G401.6 (cell line): Measurements from ENCODE around the gene FIG4.
A peak's percentile ranks its signal among the peaks of the same experiment; 100 is the strongest.
"Not testable (repeated sequence)": the region's sequence is repeated elsewhere in the genome, so short reads cannot be mapped to it uniquely, and the experiment has no call there.

Experiments used
- FAIRE-seq: peaks from 2 replicates; lab custom pipeline; 2012; peaks lifted over from hg19 to GRCh38; lab: Jason Lieb, UNC

Gene FIG4

DNA sequence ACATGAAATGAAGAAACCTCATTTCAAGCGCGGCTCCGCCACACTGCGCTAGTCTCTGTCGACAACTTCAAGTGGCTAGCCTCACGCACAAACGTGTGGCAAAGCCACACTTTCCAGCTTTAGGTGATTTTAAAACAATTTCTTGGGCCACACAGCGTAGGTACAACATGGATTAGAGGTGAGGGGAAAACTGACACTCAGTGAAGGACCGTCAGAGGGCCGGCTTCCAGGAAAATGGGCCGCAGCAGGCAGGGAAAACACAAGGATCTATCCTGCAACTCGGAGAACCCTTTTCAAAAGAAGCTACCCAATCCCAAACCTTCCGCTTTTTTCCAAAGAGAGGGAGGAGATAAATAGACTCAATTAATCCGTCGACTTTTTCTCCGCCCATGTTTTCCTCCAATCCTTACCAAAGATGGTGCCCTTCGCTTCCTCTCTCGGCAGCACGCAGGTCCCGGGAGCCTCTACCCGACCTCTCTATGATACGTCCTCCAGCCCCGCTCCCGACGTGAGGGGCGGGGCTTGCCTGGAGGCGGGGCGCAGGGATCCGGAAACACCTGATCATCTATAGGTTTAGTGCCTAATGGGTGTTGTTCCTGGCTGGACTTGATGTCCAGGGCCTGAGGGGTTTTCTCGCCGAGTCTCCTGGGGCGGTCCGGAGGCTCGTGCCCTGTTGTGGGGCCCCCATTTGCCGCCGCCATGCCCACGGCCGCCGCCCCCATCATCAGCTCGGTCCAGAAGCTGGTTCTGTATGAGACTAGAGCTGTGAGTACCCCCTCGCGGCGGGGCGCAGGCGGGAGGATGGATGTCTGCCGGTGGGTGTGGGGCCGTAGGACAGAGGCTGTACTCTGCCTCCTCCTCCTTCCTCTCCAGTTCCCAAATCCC, at the start of gene FIG4, which contains the start of gene AK9:
Gene FIG4 (plus strand): TSS at position 560 of the 885 bp plus-strand sequence. CDS start 140 bp downstream, at position 700.
Gene AK9 (minus strand): TSS at position 466 of the 885 bp plus-strand sequence. CDS start 15,457 bp downstream, outside the sequence.
- peak; percentile 98 for FAIRE-seq

DNA sequence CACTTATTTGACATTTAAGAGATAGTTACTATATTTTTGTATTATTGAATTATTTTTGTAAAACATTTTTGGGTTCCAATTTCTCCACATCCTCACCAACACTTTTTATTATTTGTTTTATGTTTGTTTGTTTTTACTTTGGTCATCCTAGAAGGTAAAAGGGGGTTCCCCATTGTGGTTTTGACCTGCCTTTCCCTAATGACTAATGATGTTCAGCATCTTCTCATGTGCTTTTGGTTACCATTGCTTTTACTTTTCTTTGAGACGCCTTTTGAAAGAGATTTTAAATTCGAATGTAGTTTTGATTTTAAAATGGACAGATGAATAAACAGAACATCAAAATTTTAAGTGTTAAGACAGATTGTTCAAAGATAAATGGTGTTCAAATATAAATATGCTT, 47.0 kb upstream of the FIG4 start:
- FAIRE-seq = no peak

GRCh38 chr6:109653264-109653663, 37.8 kb upstream of the FIG4 start:
- FAIRE-seq = no peak

DNA sequence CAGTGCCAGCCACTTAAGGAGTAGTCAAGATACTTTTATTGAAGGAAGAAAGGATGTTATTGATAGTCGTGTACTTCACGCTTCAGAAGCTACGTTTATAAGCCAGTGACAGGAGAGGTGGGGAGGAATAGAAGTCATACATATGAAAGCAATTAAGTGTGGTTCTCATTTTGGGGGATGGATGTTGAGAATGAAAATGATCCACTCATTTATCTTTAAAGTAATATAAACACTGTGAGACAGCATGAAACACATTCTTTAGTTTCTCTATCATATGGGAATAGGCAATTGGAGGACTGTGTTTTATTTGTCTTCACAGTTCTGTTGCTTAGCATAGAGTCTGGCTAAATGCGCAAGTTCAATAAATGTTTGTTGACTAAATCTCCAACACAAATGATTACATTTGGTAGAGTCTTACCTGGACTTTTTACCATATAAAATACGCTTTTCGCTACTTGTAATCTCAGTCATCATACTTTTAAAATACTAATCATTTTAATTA, 35.3 kb upstream of the FIG4 start:
- FAIRE-seq = no peak

- no peak for FAIRE-seq
Observed at GRCh38 chr6:109660526-109661320, 30.4 kb upstream of the FIG4 start.

DNA sequence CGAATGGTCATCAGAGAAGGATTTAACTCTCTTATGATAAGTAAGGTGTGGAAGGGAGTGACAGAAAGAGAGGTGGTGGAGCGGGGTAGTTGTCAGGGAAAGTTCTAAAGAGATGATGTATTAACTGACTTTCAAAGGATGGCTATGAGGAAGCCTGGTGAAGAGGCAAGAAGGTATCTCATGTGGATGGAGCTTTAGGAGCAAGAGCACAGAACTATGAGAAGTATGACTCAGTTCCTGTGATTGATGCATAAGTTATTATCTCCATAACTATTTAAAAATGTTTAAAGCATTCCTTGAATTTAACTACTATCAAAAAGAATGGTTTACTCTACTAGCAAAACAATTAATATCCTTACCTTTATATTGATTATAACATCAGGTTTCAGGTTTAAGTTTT, 28.9 kb upstream of the FIG4 start:
- no peak for FAIRE-seq

- no peak for FAIRE-seq
Observed at GRCh38 chr6:109669811-109670210, 21.3 kb upstream of the FIG4 start.

GRCh38 chr6:109671733-109672132, 19.4 kb upstream of the FIG4 start:
- FAIRE-seq = no peak

DNA sequence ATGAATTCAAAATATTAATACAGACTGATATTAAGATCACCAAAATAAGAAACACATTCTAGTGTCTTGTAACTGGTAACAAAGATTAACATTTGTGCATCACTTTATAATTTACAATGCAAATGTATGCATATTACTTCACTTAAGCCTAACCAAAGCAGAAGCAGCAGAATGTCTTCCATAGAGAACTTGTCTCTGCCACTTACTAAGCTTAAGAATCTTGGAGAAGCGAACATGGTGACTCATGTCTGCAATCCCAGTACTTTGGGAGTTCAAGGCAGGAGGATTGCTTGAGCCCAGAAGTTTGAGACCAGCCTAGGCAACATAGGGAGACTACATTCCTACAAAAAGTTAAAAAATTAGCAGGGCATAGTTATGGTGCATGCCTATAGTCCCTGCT, 18.9 kb upstream of the FIG4 start:
- FAIRE-seq = no peak

- no peak for FAIRE-seq
Observed at GRCh38 chr6:109672839-109673238, 18.3 kb upstream of the FIG4 start.

DNA sequence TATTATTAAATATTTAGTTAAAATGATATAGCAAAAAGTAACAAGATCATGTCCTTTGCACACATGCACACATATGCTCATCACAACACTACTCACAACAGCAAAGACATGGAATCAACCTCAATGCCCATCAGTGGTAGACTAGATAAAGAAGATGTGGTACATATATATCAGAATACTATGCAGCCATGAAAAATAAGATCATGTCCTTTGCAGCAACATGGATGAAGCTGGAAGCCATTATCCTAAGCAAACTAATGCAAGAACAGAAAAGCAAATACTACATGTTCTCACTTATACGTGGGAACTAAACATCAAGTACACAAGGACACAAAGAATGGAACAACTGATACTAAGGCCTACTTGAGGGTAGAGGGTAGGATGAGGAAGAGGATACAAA, 14.4 kb upstream of the FIG4 start:
- no peak for FAIRE-seq

DNA sequence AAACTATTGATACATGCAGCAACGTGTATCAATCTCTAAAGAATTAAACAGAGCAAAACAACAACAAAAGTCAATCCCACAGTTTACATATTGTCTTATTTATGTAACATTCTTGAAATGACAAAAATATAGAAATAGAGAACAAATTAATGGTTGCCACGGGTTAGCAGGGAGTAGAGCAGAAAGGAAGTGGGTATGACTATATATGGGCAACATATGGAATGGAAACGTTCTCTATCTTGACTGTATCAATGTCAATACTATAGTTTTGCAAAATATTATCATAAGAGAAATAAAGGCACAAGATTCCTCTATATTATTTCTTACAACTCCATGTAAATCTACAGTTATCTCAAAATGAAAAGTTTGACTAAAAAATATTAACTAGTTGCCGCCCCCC, 12.9 kb upstream of the FIG4 start:
- FAIRE-seq = no peak

- FAIRE-seq = not testable (repeated sequence)
Observed at GRCh38 chr6:109678661-109679505, 12.2 kb upstream of the FIG4 start.

GRCh38 chr6:109686566-109687265, 4.4 kb upstream of the FIG4 start:
- no peak for FAIRE-seq

GRCh38 chr6:109687271-109687761, 3.8 kb upstream of the FIG4 start:
- no peak for FAIRE-seq

DNA sequence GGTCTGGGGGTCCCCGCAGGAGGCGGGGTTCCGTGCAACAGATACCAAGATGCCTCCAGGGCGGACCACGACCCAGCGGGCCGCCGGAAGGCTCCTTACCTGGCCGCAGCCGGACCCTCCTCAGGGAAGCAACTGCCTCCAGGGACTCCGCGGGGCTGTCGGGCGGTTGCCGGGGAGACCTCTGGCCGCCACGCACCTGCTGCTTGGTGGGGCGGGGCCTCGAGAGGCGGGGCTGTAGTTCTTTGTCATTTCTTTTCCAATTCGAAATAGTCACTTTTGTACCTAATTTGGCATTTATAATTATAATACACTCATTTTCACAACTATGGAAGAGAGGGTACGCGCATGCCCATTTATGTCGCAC, 741 bp upstream of the FIG4 start:
- no peak for FAIRE-seq

DNA sequence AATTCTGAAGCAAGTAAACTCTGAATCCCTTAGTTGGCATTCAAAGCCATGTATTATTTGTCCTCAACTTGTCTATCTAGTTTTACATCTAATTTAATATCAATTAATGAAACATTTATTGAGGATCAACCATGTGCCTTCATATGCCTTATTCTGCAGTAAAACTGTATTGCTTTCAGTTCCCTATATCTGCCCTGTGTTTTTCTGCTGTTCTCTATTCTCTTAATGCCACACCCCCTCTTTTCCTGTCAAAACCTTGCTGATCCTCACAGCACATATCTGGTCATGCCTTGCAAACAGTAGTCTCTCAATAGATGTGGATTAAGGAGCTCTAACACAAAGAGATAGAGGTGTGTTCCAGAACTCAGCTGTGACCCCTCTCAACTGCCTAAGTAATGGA, 2.0 kb downstream of the FIG4 start:
- no peak for FAIRE-seq

- no peak for FAIRE-seq
Observed at GRCh38 chr6:109695468-109695867, 4.4 kb downstream of the FIG4 start.

GRCh38 chr6:109696355-109696754, 5.3 kb downstream of the FIG4 start:
- no peak for FAIRE-seq

DNA sequence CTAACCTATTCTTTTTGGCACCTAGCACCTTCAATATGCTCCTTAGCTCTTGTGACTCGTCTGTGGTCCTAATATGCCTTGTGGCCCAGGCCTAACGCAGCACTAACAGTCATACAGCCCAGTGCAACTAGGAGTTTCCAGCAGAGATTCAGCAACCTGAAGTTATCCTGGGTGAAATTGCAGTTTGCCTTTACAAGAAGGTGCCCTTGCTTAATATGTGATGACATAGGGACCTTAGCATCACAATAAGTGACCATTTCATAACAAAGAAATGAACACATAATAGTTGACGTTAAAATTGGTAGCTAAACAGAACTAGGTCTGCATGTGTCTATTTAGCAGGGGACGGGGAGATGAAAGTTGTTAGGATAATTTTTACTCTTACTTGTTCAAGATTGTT, 10.1 kb downstream of the FIG4 start:
- no peak for FAIRE-seq

- no peak for FAIRE-seq
Observed at GRCh38 chr6:109701774-109702173, 10.7 kb downstream of the FIG4 start.
